ENCODE results near the gene NR3C1.
A peak's percentile ranks its signal among the peaks of the same experiment; 100 is the strongest.

NR3C1 gene

GRCh38 chr5:143403593-143404415, at the start of gene NR3C1:
Gene NR3C1 (minus strand): TSS chr5:143403686. CDS start chr5:143400839, 2,847 bp downstream.
- peak; percentile 91 for DNase-seq (ENCODE audit: low read depth)

- no peak for DNase-seq (ENCODE audit: low read depth)
Measured at GRCh38 chr5:143449772-143450171, 46.3 kb upstream of the NR3C1 start.

DNA sequence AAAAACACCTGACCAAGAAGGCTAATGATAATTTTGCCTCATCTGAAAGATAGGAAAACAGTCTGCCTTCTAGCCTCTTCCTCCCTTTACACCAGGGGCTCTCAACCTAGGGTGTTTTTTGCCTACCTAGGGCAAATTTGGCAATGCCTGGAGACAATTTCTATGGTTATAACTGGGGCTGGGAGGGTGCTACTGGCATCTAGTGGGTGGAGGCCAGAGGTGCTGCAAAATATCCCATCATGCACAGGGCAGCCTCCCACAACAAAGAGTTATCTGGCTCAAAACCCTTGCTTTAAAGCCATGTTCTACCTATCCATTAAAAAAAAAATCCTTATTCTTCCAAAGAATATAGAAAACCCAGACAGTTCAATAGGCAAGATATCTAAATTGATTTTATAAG, 45.0 kb upstream of the NR3C1 start:
- no peak for DNase-seq (ENCODE audit: low read depth)

GRCh38 chr5:143447983-143448382, 44.5 kb upstream of the NR3C1 start:
- DNase-seq (ENCODE audit: low read depth) = no peak

- DNase-seq (ENCODE audit: low read depth) = no peak
Measured at GRCh38 chr5:143446535-143447226, 43.2 kb upstream of the NR3C1 start.

DNA sequence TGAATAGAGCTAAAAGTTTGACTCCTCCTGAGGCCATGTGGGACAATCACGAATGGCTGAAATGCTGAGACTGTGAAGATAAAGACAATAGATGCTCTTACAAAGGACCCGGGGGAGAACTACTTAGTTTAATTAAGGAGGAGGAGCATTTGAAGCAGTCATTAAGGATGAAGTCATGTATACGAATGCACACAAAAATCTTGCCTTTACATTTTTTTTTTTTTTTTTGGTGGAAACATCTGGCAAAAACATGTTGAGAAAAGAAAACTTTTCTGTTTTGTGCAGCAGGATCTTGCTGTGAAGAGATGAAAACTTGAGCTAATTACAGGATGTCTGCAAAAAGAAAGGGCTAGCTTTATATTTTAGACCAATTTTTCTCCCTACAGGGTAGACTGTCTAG, 42.3 kb upstream of the NR3C1 start:
- DNase-seq (ENCODE audit: low read depth) = no peak

GRCh38 chr5:143443330-143443729, 39.8 kb upstream of the NR3C1 start:
- DNase-seq (ENCODE audit: low read depth) = no peak

- DNase-seq (ENCODE audit: low read depth) = no peak
Measured at GRCh38 chr5:143442385-143442784, 38.9 kb upstream of the NR3C1 start.

DNA sequence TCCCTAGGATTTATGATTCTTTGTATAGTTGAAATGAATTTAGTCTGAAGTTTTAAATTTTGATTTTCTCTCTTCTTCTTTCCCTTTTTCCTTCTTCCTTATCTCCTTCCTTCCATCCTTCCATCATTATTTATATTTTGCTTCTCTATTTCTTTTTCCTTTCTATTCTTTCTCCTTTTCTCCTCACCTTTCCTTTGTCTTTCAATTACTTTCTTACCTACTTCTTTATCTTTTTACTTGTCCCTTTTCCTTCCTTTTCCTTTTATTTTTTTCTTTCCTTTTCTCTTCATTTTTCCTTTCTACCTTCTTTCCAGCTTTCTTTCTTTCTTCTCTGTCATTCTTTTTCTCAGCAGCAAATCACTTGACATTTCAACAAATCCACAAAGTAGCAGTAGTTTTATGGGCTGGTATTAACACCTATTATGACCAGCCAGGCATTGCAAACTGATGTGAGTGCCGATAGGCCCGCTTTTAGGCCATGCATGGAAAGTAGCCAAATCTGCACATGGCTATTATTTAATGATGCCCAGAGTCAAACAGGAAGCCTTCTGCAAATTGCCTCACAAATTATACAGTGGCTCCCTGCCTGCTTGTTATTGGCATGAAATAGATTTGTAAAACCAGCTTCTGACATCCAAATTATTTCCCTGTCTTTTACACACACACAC, 37.1 kb upstream of the NR3C1 start:
- DNase-seq (ENCODE audit: low read depth) = peak; percentile 9

- DNase-seq (ENCODE audit: low read depth) = no peak
Measured at GRCh38 chr5:143437666-143438273, 34.3 kb upstream of the NR3C1 start.

- DNase-seq (ENCODE audit: low read depth) = no peak
Measured at GRCh38 chr5:143436871-143437270, 33.4 kb upstream of the NR3C1 start.

DNA sequence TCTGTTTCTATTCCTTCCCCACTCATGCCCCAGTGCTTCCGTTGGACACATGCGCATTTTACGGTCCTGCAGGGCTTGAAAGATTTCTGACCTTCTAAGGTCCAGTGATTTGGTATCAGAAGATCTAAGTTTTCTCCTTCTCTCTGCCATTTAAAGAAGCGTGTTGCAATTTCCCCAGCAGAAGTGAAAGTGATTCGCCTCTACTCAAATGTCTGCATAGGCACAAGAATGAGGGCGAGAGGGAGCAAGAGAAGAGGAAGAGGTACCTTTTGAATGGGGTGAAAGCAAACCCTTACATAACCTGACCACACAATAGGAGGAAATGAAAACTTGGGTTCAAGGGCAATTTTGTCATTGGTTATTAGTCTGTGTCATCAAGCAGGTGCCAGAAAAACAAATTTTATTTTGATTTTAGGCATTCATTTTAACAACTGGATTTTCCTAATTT, 31.7 kb upstream of the NR3C1 start:
- DNase-seq (ENCODE audit: low read depth) = peak; percentile 14

DNA sequence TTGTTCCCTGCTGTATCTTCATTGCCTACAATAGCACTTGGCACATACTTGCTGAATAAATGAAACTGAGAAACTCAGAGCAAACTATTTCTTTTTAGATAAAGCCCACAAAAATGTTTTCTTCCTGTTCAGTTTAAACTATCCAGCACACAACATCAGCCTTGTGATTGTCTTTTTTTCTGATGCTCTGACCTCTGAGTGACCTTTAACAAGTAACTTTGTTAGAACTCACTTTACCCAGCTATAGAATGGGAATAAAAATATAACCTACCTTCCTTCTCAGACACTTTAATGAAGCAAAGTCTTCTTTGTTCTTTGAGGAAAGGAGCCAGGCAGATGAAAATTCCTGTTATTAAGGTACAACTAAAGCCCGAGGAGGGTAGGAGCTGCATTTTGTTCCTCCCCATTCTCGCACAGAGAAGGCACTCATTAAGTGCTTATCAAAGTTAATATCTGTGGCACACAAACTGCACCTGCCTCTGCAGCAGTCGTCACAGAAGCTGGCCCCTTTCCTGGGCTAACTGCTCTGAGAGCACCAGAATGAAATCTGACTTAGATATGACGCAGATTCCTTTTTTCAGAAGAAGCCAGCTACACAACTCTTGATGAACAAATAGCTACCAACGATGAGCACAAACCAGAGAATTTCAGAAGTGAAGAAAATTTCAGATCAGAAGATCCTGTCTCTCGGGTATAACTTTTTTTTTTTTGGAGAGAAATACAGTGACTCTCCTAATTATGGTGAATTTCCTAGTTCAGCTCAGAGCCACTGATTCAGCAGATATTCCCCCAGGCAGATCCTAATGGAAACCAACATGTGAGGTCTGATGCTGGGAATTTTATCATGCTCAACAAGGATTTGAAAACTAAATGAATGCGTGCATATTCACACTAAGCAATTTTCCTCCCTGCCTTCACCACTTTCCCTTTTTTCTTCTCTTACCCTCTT, 31.0 kb upstream of the NR3C1 start:
- no peak for DNase-seq (ENCODE audit: low read depth)

- DNase-seq (ENCODE audit: low read depth) = no peak
Measured at GRCh38 chr5:143433670-143434069, 30.2 kb upstream of the NR3C1 start.

DNA sequence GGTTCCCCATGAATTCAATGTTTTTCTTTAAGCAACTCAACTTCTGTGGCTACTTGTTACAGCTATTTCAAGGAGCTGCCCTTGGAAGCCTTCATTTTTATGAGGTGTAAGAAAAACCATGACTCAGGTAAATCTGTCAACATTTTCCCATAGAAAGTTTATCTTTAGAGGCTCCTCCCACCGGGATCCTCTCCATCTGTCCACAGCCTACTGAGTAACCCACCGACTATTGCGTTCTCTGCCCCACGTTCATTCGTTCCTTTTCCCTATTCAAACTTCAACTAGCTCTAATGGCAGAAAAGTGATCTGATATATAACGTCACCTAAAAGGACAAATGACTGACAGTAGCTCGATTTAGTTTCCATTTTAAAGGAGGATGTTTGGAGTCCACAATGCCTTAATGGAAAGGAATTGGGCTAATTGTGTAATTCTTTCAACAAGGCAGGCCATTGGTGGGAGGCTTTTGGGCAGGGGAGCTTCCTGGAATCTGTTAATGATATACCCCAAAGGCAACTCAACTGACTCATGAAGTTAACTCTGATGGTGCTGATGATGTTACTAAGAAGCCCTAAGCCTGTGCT, 29.3 kb upstream of the NR3C1 start:
- DNase-seq (ENCODE audit: low read depth) = no peak

- DNase-seq (ENCODE audit: low read depth) = no peak
Measured at GRCh38 chr5:143431789-143432188, 28.3 kb upstream of the NR3C1 start.

DNA sequence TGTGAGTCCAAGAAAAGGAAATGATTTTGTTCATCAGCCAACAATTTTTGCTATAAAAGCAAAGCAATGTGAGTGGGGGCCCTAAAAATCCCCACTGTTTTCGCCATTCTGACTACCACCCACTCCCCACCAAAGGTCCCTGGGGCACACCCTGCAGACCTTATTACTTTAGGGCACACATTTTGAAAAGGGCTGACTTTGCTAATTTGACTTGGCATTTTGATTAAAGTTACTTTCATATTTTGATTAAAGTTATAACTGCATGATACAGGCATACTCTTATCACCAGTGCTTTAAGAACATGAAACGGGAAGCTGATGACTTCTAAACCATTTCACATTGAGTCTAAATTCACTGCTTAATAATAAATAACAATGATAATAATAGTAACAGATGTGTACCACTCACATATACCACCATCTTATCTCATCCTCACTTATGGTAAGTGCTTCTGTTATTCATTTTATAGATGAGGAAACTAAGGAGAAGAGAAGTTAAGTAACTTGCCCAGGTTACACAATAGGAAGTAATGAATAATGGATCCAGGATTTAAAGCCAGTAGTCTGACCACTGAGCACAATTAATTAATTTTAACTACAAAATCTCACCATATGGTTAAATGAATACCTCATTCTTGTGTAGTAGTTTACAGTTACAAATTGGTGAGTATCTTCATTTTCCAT, 25.4 kb upstream of the NR3C1 start:
- DNase-seq (ENCODE audit: low read depth) = no peak

GRCh38 chr5:143428155-143428554, 24.7 kb upstream of the NR3C1 start:
- DNase-seq (ENCODE audit: low read depth) = no peak

GRCh38 chr5:143427122-143427735, 23.7 kb upstream of the NR3C1 start:
- DNase-seq (ENCODE audit: low read depth) = no peak

DNA sequence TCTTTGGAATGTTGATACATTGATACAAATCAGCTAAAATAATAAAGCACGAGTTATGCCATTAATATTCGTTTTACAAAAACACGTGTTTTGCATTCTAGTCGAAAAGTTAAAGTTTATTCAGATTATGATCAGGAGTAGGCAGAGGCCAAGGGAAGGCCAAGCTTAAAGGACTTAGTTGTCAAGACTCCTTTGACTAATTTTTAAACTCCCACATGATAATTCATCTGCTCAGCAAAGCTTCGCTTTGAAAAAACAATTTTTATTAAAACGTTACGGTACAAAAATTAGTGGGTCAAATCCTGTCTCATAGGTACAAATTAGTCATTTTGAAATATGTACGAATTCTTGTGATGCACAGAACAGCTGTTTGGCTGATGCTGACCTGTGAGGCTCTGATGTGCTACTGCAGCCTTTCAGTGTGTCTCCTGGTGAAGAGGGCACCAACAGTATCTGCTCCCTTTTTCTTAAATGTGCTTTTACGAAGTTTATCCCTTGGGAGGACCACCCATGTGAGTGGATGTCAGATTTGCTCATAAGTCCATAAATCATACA, 23.0 kb upstream of the NR3C1 start:
- DNase-seq (ENCODE audit: low read depth) = no peak
